Activated B cell treated with CpG ODN at 0.5 μM for 24 hours (primary cell): Measurements from ENCODE around the gene POU6F1. TPM values are rescaled to one million over a fixed set of nuclear protein-coding genes. Genes with fewer than 3 reads are reported as not detected.

ENCODE experiments used
- ATAC-seq: fragments of 200-7000 bp; cut with Tn5 transposase; one replicate; pipeline ENCODE4 v1.10.0; 2021; ENCODE audit warnings: low read depth, mild to moderate bottlenecking, moderate library complexity
- CTCF ChIA-PET: fragments of 350-600 bp; sonication (Branson Sonifier 250); formaldehyde crosslinking; loops from one replicate; lab custom pipeline; 2021; ENCODE audit warnings: antibody characterized with exemption; lab: Charles Lee
- POLR2A ChIA-PET: fragments of 350-600 bp; sonication (Branson Sonifier 250); formaldehyde crosslinking; loops from one replicate; lab custom pipeline; 2021; ENCODE audit warnings: antibody characterized with exemption; lab: Charles Lee
- DNase-seq: peaks from one replicate; pipeline ENCODE4 v3.0.0; 2022
- H3K27ac Mint-ChIP-seq: one replicate; pipeline ENCODE4 v1.8.0; 2020; ENCODE audit warnings: mixed read lengths
- H3K27me3 Mint-ChIP-seq: one replicate; pipeline ENCODE4 v1.8.0; 2021; ENCODE audit warnings: mixed read lengths
- H3K36me3 Mint-ChIP-seq: one replicate; pipeline ENCODE4 v1.8.0; 2021; ENCODE audit warnings: low read depth, mixed read lengths
- H3K4me1 Mint-ChIP-seq: one replicate; pipeline ENCODE4 v1.8.0; 2021; ENCODE audit warnings: mixed read lengths
- H3K4me3 Mint-ChIP-seq: one replicate; pipeline ENCODE4 v1.8.0; 2020; ENCODE audit warnings: mild to moderate bottlenecking, mixed read lengths
- H3K9me3 Mint-ChIP-seq: one replicate; pipeline ENCODE4 v1.8.0; 2020; ENCODE audit warnings: mixed read lengths
- intact Hi-C: fragments of 100-400 bp; cut with micrococcal nuclease; formaldehyde crosslinking; loops from one replicate; pipeline ENCODE4 v1.15.1; 2024
- total RNA-seq: library from RNA; stranded (reverse); gene quantifications from 2 replicates; pipeline ENCODE4 v1.2.3, GENCODE V29; 2022
- TF ChIP-seq, protein P1 (sequence below): fragments of 200-600 bp; IDR thresholded peaks from one replicate; pipeline ENCODE4 v1.8.0; 2022; ENCODE audit warnings: antibody characterized with exemption, mild to moderate bottlenecking

POU6F1 gene
- total RNA-seq, 1 donor from 2014 or later = 26.2 TPM

DNA sequence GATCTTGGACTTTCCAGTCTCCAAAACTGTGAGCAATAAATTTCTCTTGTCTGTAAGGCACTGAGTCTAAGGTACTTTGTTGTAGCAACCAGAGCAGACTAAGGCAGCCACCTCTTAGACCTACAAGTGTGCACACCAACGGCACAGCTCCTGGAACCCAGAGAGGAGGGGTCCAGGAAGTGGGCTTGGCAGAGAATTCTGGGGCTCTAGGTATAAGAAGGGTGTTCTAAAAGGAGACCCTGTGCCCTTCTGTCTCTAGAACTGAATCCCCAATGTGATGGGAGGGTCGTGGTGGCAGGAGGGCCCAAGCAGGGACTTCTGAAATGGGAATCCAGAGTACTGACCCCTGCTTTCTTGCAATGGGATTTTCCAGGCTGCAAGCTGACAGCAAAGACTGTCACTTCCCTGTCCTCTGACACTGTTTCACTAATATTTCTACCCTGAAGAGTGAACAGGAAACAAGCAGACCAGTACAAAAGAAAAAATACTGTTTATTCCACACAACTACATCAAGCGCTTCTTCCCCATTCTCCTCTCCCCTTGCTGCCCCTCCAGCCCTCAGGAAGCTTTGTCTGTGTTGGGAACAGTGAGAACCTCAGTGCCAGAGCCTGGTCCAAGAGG is 31.3 kb downstream of the POU6F1 start:
- no peak overlapping the region for H3K27ac Mint-ChIP-seq
- no peaks in the 10 kb centered on the region for H3K9me3 Mint-ChIP-seq
- H3K4me3 Mint-ChIP-seq = no peak overlapping the region
- DNase-seq = no peak
- ChIA-PET CTCF (no interaction called here), POLR2A (no interaction called here)
- peaks cover 29% of the 10 kb centered on the region for H3K4me1 Mint-ChIP-seq
- no peaks in the 10 kb centered on the region for H3K27me3 Mint-ChIP-seq
- intact Hi-C loops = no loop called here
- peaks cover 19% of the 10 kb centered on the region for H3K36me3 Mint-ChIP-seq
- TF ChIP-seq, protein P1, sequence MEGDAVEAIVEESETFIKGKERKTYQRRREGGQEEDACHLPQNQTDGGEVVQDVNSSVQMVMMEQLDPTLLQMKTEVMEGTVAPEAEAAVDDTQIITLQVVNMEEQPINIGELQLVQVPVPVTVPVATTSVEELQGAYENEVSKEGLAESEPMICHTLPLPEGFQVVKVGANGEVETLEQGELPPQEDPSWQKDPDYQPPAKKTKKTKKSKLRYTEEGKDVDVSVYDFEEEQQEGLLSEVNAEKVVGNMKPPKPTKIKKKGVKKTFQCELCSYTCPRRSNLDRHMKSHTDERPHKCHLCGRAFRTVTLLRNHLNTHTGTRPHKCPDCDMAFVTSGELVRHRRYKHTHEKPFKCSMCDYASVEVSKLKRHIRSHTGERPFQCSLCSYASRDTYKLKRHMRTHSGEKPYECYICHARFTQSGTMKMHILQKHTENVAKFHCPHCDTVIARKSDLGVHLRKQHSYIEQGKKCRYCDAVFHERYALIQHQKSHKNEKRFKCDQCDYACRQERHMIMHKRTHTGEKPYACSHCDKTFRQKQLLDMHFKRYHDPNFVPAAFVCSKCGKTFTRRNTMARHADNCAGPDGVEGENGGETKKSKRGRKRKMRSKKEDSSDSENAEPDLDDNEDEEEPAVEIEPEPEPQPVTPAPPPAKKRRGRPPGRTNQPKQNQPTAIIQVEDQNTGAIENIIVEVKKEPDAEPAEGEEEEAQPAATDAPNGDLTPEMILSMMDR = no peak
- ATAC-seq = no peak

DNA sequence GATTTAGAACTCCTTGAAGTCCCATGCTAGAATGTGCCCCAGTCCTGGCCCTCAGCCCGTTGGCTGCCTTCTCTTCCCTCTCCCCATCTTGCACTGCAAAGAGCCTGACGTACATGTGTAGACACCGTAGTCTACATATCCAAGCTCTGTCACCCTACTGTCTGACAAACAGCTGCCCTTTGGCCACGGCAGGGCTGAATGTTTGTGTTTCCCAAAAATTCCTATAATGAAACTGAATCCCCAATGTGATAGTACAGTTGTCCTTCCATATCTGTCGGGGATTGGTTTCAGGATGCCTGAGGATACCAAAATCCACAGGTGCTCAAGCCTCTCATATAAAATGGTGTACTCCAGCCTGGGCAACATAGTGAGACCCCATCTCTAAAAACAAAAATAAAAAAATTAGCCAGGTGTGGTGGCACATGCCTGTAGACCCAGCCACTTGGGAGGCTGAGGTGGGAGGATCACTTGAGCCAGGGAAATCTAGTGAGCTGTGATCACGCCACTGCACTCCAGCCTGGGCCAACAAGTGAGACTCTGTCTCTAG is 32.6 kb downstream of the POU6F1 start:
- no peak for DNase-seq
- no peak for ATAC-seq
- CTCF ChIA-PET = no interaction called here
- Mint-ChIP-seq H3K9me3 (no peaks in the 10 kb centered on the region), H3K27me3 (no peaks in the 10 kb centered on the region), H3K4me1 (peaks cover 29% of the 10 kb centered on the region), H3K4me3 (no peak overlapping the region), H3K36me3 (peaks cover 10% of the 10 kb centered on the region), H3K27ac (no peak overlapping the region)
- POLR2A ChIA-PET = no interaction called here
- intact Hi-C loops = no loop called here
- TF ChIP-seq, protein P1 = no peak

GRCh38 chr12:51183816-51184215 is 34.0 kb downstream of the POU6F1 start:
- peaks cover 21% of the 10 kb centered on the region for H3K4me1 Mint-ChIP-seq
- ATAC-seq = no peak
- no peak overlapping the region for H3K27ac Mint-ChIP-seq
- intact Hi-C loops = no loop called here
- H3K27me3 Mint-ChIP-seq = no peaks in the 10 kb centered on the region
- H3K9me3 Mint-ChIP-seq = no peaks in the 10 kb centered on the region
- no peaks in the 10 kb centered on the region for H3K36me3 Mint-ChIP-seq
- TF ChIP-seq, protein P1 = no peak
- CTCF ChIA-PET = no interaction called here
- DNase-seq = no peak
- POLR2A ChIA-PET = no interaction called here
- no peak overlapping the region for H3K4me3 Mint-ChIP-seq

GRCh38 chr12:51183349-51183748 is 34.5 kb downstream of the POU6F1 start:
- no peak for ATAC-seq
- Mint-ChIP-seq H3K4me3 (no peak overlapping the region), H3K27me3 (no peaks in the 10 kb centered on the region), H3K4me1 (peaks cover 17% of the 10 kb centered on the region), H3K36me3 (no peaks in the 10 kb centered on the region), H3K9me3 (no peaks in the 10 kb centered on the region), H3K27ac (no peak overlapping the region)
- TF ChIP-seq, protein P1 = no peak
- POLR2A ChIA-PET = no interaction called here
- CTCF ChIA-PET = no interaction called here
- intact Hi-C loops = no loop called here
- no peak for DNase-seq

GRCh38 chr12:51181558-51181957 is 36.3 kb downstream of the POU6F1 start:
- H3K27ac Mint-ChIP-seq = no peak overlapping the region
- H3K4me3 Mint-ChIP-seq = no peak overlapping the region
- TF ChIP-seq, protein P1 = no peak
- ChIA-PET POLR2A (no interaction called here), CTCF (no interaction called here)
- H3K9me3 Mint-ChIP-seq = no peaks in the 10 kb centered on the region
- no peaks in the 10 kb centered on the region for H3K4me1 Mint-ChIP-seq
- DNase-seq = no peak
- no peaks in the 10 kb centered on the region for H3K27me3 Mint-ChIP-seq
- ATAC-seq = no peak
- intact Hi-C loops = no loop called here
- H3K36me3 Mint-ChIP-seq = no peaks in the 10 kb centered on the region
